CD4-positive, alpha-beta T cell (primary cell): ENCODE results near the gene LTO1. TPM values are rescaled to one million over a fixed set of nuclear protein-coding genes. Genes with fewer than 3 reads are reported as not detected.
A peak's percentile ranks its signal among the peaks of the same experiment; 100 is the strongest.

Experiments used
- ATAC-seq: fragments of 200-7000 bp; cut with Tn5 transposase; one replicate; pipeline ENCODE4 v1.10.0; 2022; ENCODE audit warnings: mild to moderate bottlenecking; ENCODE audit not compliant: poor library complexity
- CTCF ChIA-PET: fragments of 350-600 bp; sonication (Branson Sonifier 250); formaldehyde crosslinking; loops from one replicate; lab custom pipeline; 2021; ENCODE audit warnings: antibody characterized with exemption, inconsistent platforms; lab: Charles Lee
- POLR2A ChIA-PET: fragments of 350-600 bp; sonication (Branson Sonifier 250); formaldehyde crosslinking; loops from one replicate; lab custom pipeline; 2021; ENCODE audit warnings: antibody characterized with exemption, inconsistent platforms; lab: Charles Lee
- DNase-seq, 14 experiments: peaks; one replicate each; pipeline ENCODE4 v3.0.0-alpha.2; 2013 to 2020; ENCODE audit warnings: mixed read lengths in 2 of 14
- H3K27ac ChIP-seq, 2 donors: one replicate each; pipeline versions ENCODE4 v1.5.1 to v1.7.0; 2013; ENCODE audit warnings: low read length in 2 of 2, low read depth in 1 of 2, mild to moderate bottlenecking in 1 of 2
- H3K27me3 ChIP-seq, 2 experiments: 1 replicate in 1 of 2; 2 replicates in 1 of 2; pipeline versions ENCODE4 v1.6.1 to v1.7.0; 2013; ENCODE audit warnings: low read length in 2 of 2, control low read depth in 1 of 2, mild to moderate bottlenecking in 1 of 2, moderate library complexity in 1 of 2; ENCODE audit not compliant: insufficient read depth in 2 of 2, control insufficient read depth in 1 of 2
- H3K36me3 ChIP-seq: one replicate; pipeline ENCODE4 v1.6.1; 2013; ENCODE audit warnings: low read length, control low read depth; ENCODE audit not compliant: insufficient read depth
- H3K4me1 ChIP-seq: one replicate; pipeline ENCODE4 v1.6.1; 2013; ENCODE audit warnings: low read length, control low read depth; ENCODE audit not compliant: insufficient read depth
- H3K4me3 ChIP-seq: one replicate; pipeline ENCODE4 v1.5.1; 2013; ENCODE audit warnings: mild to moderate bottlenecking, low read length, moderate library complexity
- H3K9me3 ChIP-seq, 2 experiments: 1 replicate in 1 of 2; 2 replicates in 1 of 2; pipeline versions ENCODE4 v1.6.1 to v1.7.0; 2013; ENCODE audit warnings: low read length in 2 of 2, mild to moderate bottlenecking in 2 of 2, control low read depth in 1 of 2, moderate library complexity in 1 of 2; ENCODE audit not compliant: control insufficient read depth in 1 of 2, insufficient read depth in 1 of 2
- H3K27ac Mint-ChIP-seq: one replicate; pipeline ENCODE4 v1.8.0; 2020; ENCODE audit warnings: mixed read lengths
- H3K27me3 Mint-ChIP-seq: one replicate; pipeline ENCODE4 v1.8.0; 2021; ENCODE audit warnings: mixed read lengths
- H3K36me3 Mint-ChIP-seq: one replicate; pipeline ENCODE4 v1.8.0; 2021; ENCODE audit warnings: low read depth, mixed read lengths
- H3K4me1 Mint-ChIP-seq: one replicate; pipeline ENCODE4 v1.8.0; 2021; ENCODE audit warnings: low read depth, mixed read lengths
- H3K4me3 Mint-ChIP-seq: one replicate; pipeline ENCODE4 v1.8.0; 2020; ENCODE audit warnings: mild to moderate bottlenecking, mixed read lengths
- H3K9me3 Mint-ChIP-seq: one replicate; pipeline ENCODE4 v1.8.0; 2020; ENCODE audit warnings: mixed read lengths
- CTCF ChIP-seq: fragments of 200-600 bp; IDR thresholded peaks from one replicate; pipeline ENCODE4 v1.8.0; 2022; ENCODE audit warnings: antibody characterized with exemption, mild to moderate bottlenecking
- intact Hi-C, 2 experiments: fragments of 100-400 bp; cut with DNase I in 1 of 2; cut with micrococcal nuclease in 1 of 2; formaldehyde crosslinking; loops; one replicate each; pipeline versions ENCODE4 v1.15.1 to v1.9.0; 2023 to 2025; cut with DNase I, micrococcal nuclease
- total RNA-seq, 174 experiments: library from RNA in 2 of 174; stranded (reverse) in 2 of 174; gene quantifications; one replicate each; pipeline ENCODE4 v1.2.3 and lab custom pipeline; 2021 to 2026

Gene LTO1
- total RNA-seq, 2 experiments from 2014 or later, result 33.5 to 35.5 TPM

- ATAC-seq, result no peak
- no peak overlapping the region for H3K4me3 ChIP-seq
- ChIA-PET CTCF (no interaction called here), POLR2A (no interaction called here)
- Mint-ChIP-seq H3K9me3 (no peaks in the 10 kb centered on the region), H3K27ac (no peak overlapping the region), H3K4me3 (no peak overlapping the region), H3K4me1 (no peaks in the 10 kb centered on the region), H3K36me3 (peaks cover 3% of the 10 kb centered on the region), H3K27me3 (no peaks in the 10 kb centered on the region)
- intact Hi-C loops, result loop anchor here in 1 of 2 experiments (10.0 kb wide), 1 partner anchor 683 kb away; no protein-coding TSS in a partner anchor
- peaks cover 0 to 4% of the 10 kb centered on the region in 2 experiments for H3K27me3 ChIP-seq
- no peak overlapping the region for H3K27ac ChIP-seq
- peaks cover 0 to 4% of the 10 kb centered on the region in 2 experiments for H3K9me3 ChIP-seq
- no peaks in the 10 kb centered on the region for H3K36me3 ChIP-seq
- no peak for DNase-seq
- TF ChIP-seq CTCF, result no peak
- H3K4me1 ChIP-seq, result peaks cover 4% of the 10 kb centered on the region
Measured at GRCh38 chr11:69647761-69648497, 27.2 kb downstream of the LTO1 start.

- intact Hi-C loops, result loop anchor here in 1 of 2 experiments (10.0 kb wide), 1 partner anchor 683 kb away; no protein-coding TSS in a partner anchor
- Mint-ChIP-seq H3K4me1 (no peaks in the 10 kb centered on the region), H3K36me3 (no peaks in the 10 kb centered on the region), H3K9me3 (no peaks in the 10 kb centered on the region), H3K27ac (no peak overlapping the region), H3K4me3 (peak overlapping the region; percentile 11), H3K27me3 (no peaks in the 10 kb centered on the region)
- CTCF ChIA-PET, result no interaction called here
- H3K27ac ChIP-seq, result no peak overlapping the region
- H3K36me3 ChIP-seq, result no peaks in the 10 kb centered on the region
- no peak for DNase-seq
- peaks cover 0 to 4% of the 10 kb centered on the region in 2 experiments for H3K27me3 ChIP-seq
- TF ChIP-seq CTCF, result no peak
- H3K4me3 ChIP-seq, result no peak overlapping the region
- peaks cover 0 to 4% of the 10 kb centered on the region in 2 experiments for H3K9me3 ChIP-seq
- POLR2A ChIA-PET, result no interaction called here
- H3K4me1 ChIP-seq, result peaks cover 4% of the 10 kb centered on the region
- ATAC-seq, result no peak
Measured at GRCh38 chr11:69647390-69647748, 27.8 kb downstream of the LTO1 start.

- Histone ChIP-seq H3K4me1 (peaks cover 9% of the 10 kb centered on the region), H3K27ac (no peak overlapping the region), H3K27me3 (peaks cover 0 to 6% of the 10 kb centered on the region in 2 experiments), H3K36me3 (no peaks in the 10 kb centered on the region), H3K4me3 (no peak overlapping the region), H3K9me3 (peaks cover 0 to 4% of the 10 kb centered on the region in 2 experiments)
- no peak for TF ChIP-seq CTCF
- no peaks in the 10 kb centered on the region for H3K4me1 Mint-ChIP-seq
- ATAC-seq (no peak), DNase-seq (no peak)
- POLR2A ChIA-PET, result no interaction called here
- no peaks in the 10 kb centered on the region for H3K36me3 Mint-ChIP-seq
- no peaks in the 10 kb centered on the region for H3K9me3 Mint-ChIP-seq
- no peaks in the 10 kb centered on the region for H3K27me3 Mint-ChIP-seq
- CTCF ChIA-PET, result no interaction called here
- no peak overlapping the region for H3K27ac Mint-ChIP-seq
- intact Hi-C loops, result loop anchor here in 1 of 2 experiments (10.0 kb wide), 1 partner anchor 682 kb away; no protein-coding TSS in a partner anchor
- peak overlapping the region; percentile 11 for H3K4me3 Mint-ChIP-seq
Measured at GRCh38 chr11:69646493-69647389, 28.4 kb downstream of the LTO1 start.
